Sigmoid colon (tissue), 4 donors: Measurements from ENCODE around the gene CLINT1.

Source experiments
- CTCF ChIP-seq, 4 experiments: fragments of 450-650 bp in 3 of 4; fragments of 200-600 bp in 1 of 4; IDR thresholded peaks; one replicate each; pipeline ENCODE4 v1.5.1; 2016 to 2019; ENCODE audit warnings: antibody characterized with exemption in 4 of 4, mild to moderate bottlenecking in 3 of 4, moderate library complexity in 2 of 4
- EP300 ChIP-seq, 4 donors: sonication (generic); formaldehyde crosslinking; IDR thresholded peaks; one replicate each; pipeline ENCODE4 v1.6.1; 2017; ENCODE audit warnings: antibody characterized with exemption in 4 of 4
- POLR2A ChIP-seq, 2 donors: fragments of 450-650 bp; IDR thresholded peaks; one replicate each; pipeline ENCODE4 v1.6.1; 2016; ENCODE audit warnings: antibody characterized with exemption in 2 of 2, mild to moderate bottlenecking in 2 of 2, moderate library complexity in 2 of 2

GRCh38 chr5:157764531-157764930, 94.4 kb downstream of the CLINT1 start:
- TF ChIP-seq EP300 (IDR thresholded peaks at IDR 0.05) (no peak), POLR2A (IDR thresholded peaks at IDR 0.05) (no peak), CTCF (IDR thresholded peaks at IDR 0.05) (no peak)
